ENCODE measurements around the gene BCAS3. TPM values are rescaled to one million over a fixed set of nuclear protein-coding genes. Genes with fewer than 3 reads are reported as not detected.

Gene BCAS3
- total RNA-seq, 4 donors from 2014 or later, result 18.2 to 60.6 (median 23.4) TPM

GRCh38 chr17:60631119-60631518 is 46.5 kb upstream of the BCAS3 start:
- in situ Hi-C loops (cut with MboI; ENCODE audit: low sequenced_read_pairs in 4 of 4) (loop anchor here in 3 of 4 donors (10.0 to 25.0 kb wide), 3 partner anchors 46 to 169 kb away; no protein-coding TSS in a partner anchor), intact Hi-C loops (cut with DNase I; ENCODE audit: low total_unique reads) (loop anchor here (10.0 kb wide), 1 partner anchor 156 kb away; no protein-coding TSS in a partner anchor)
- Histone ChIP-seq H3K4me3 (no peak overlapping the region), H3K9me3 (no peaks in the 10 kb centered on the region), H3K27ac (peak overlapping the region in 2 of 4 donors; percentile 13 to 26), H3K27me3 (no peaks in the 10 kb centered on the region), H3K4me1 (peaks cover 12 to 20% of the 10 kb centered on the region in 2 donors), H3K36me3 (peaks cover 0 to 24% of the 10 kb centered on the region in 2 donors)
- ATAC-seq (no peak), DNase-seq (no peak)
- TF ChIP-seq POLR2A (IDR thresholded peaks at IDR 0.05) (no peak), CTCF (IDR thresholded peaks at IDR 0.05 in 4 of 5, conservative IDR thresholded peaks at IDR 0.05 in 1 of 5) (no peak)

- TF ChIP-seq CTCF (IDR thresholded peaks at IDR 0.05 in 4 of 5, conservative IDR thresholded peaks at IDR 0.05 in 1 of 5), result no peak
- no peak for TF ChIP-seq POLR2A (IDR thresholded peaks at IDR 0.05)
- no peak overlapping the region for H3K27ac ChIP-seq
- intact Hi-C loops (cut with DNase I; ENCODE audit: low total_unique reads), result loop anchor here (1.0 to 10.0 kb wide), 4 partner anchors 37 to 163 kb away; partner anchors contain the start of genes APPBP2 and PPM1D
- H3K4me1 ChIP-seq, result peaks cover 0 to 6% of the 10 kb centered on the region in 2 donors
- H3K27me3 ChIP-seq, result no peaks in the 10 kb centered on the region
- H3K4me3 ChIP-seq, result no peak overlapping the region
- H3K36me3 ChIP-seq, result peaks cover 0 to 30% of the 10 kb centered on the region in 2 donors
- DNase-seq, result no peak
- in situ Hi-C loops (cut with MboI; ENCODE audit: low sequenced_read_pairs in 4 of 4), result loop anchor here (5.0 to 25.0 kb wide), 4 partner anchors 53 to 175 kb away; no protein-coding TSS in a partner anchor
- ATAC-seq, result no peak
- H3K9me3 ChIP-seq, result no peaks in the 10 kb centered on the region
These were observed 40.0 kb upstream of the BCAS3 start for GRCh38 chr17:60637683-60638082.

GRCh38 chr17:60639019-60639330 is 38.7 kb upstream of the BCAS3 start:
- Histone ChIP-seq H3K4me3 (no peak overlapping the region), H3K9me3 (no peaks in the 10 kb centered on the region), H3K36me3 (peaks cover 0 to 27% of the 10 kb centered on the region in 2 donors), H3K4me1 (peaks cover 7 to 19% of the 10 kb centered on the region in 2 donors), H3K27me3 (no peaks in the 10 kb centered on the region), H3K27ac (no peak overlapping the region)
- intact Hi-C loops (cut with DNase I; ENCODE audit: low total_unique reads) (loop anchor here (2.0 to 10.0 kb wide), 3 partner anchors 38 to 164 kb away; partner anchors contain the start of genes APPBP2 and PPM1D), in situ Hi-C loops (cut with MboI; ENCODE audit: low sequenced_read_pairs in 4 of 4) (loop anchor here (5.0 to 25.0 kb wide), 4 partner anchors 54 to 177 kb away; no protein-coding TSS in a partner anchor)
- ATAC-seq, result no peak
- DNase-seq, result no peak
- TF ChIP-seq POLR2A (IDR thresholded peaks at IDR 0.05) (no peak), CTCF (IDR thresholded peaks at IDR 0.05 in 4 of 5, conservative IDR thresholded peaks at IDR 0.05 in 1 of 5) (no peak)

- Histone ChIP-seq H3K27ac (no peak overlapping the region), H3K4me1 (peaks cover 7 to 19% of the 10 kb centered on the region in 2 donors), H3K27me3 (no peaks in the 10 kb centered on the region), H3K36me3 (peaks cover 0 to 12% of the 10 kb centered on the region in 2 donors), H3K4me3 (no peak overlapping the region), H3K9me3 (no peaks in the 10 kb centered on the region)
- TF ChIP-seq CTCF (IDR thresholded peaks at IDR 0.05 in 4 of 5, conservative IDR thresholded peaks at IDR 0.05 in 1 of 5) (no peak), POLR2A (IDR thresholded peaks at IDR 0.05) (no peak)
- intact Hi-C loops (cut with DNase I; ENCODE audit: low total_unique reads) (no loop called here), in situ Hi-C loops (cut with MboI; ENCODE audit: low sequenced_read_pairs in 4 of 4) (loop anchor here in 1 of 4 donors (5.0 to 25.0 kb wide), 2 partner anchors 63 to 178 kb away; no protein-coding TSS in a partner anchor)
- DNase-seq (no peak), ATAC-seq (no peak)
These were observed 37.1 kb upstream of the BCAS3 start for GRCh38 chr17:60640503-60640902.
